ENCODE measurements around the gene LRGUK. TPM values are rescaled to one million over a fixed set of nuclear protein-coding genes. Genes with fewer than 3 reads are reported as not detected.

LRGUK gene
- total RNA-seq, 6 experiments from 2014 or later, result 0.13 to 0.37 (median 0.31) TPM; not detected in 1

- Histone ChIP-seq H3K36me3 (no peaks in the 10 kb centered on the region), H3K9me3 (no peaks in the 10 kb centered on the region), H3K27me3 (no peaks in the 10 kb centered on the region), H3K27ac (no peak overlapping the region), H3K4me1 (no peaks in the 10 kb centered on the region), H3K4me3 (no peak overlapping the region)
- no peak for DNase-seq
- TF ChIP-seq POLR2A (IDR thresholded peaks at IDR 0.05) (no peak), CTCF (IDR thresholded peaks at IDR 0.05) (no peak)
- intact Hi-C loops (cut with DNase I), result no loop called here
- ATAC-seq, result no peak
- WGBS (ENCODE audit: insufficient coverage, low coverage, low lambda C conversion rate, missing lambda C conversion rate), result 68% methylated on average over 3 of the region's 4 CpGs
Measured at GRCh38 chr7:134089446-134089845, 37.7 kb upstream of the LRGUK start.

GRCh38 chr7:134098072-134098471 lies 29.1 kb upstream of the LRGUK start:
- intact Hi-C loops (cut with DNase I), result no loop called here
- 86% methylated on average over 3 of the region's 4 CpGs for WGBS (ENCODE audit: insufficient coverage, low coverage, low lambda C conversion rate, missing lambda C conversion rate)
- no peak for ATAC-seq

GRCh38 chr7:134101716-134102115 lies 25.4 kb upstream of the LRGUK start:
- no peaks in the 10 kb centered on the region for H3K27me3 ChIP-seq
- H3K4me3 ChIP-seq, result no peak overlapping the region
- intact Hi-C loops (cut with DNase I), result no loop called here
- no peak for TF ChIP-seq CTCF (IDR thresholded peaks at IDR 0.05)
- no peak for TF ChIP-seq POLR2A (IDR thresholded peaks at IDR 0.05)
- ATAC-seq, result no peak
- H3K36me3 ChIP-seq, result no peaks in the 10 kb centered on the region
- H3K4me1 ChIP-seq, result no peaks in the 10 kb centered on the region
- no peak overlapping the region for H3K27ac ChIP-seq
- 6% methylated on average over 3 of the region's 3 CpGs for WGBS (ENCODE audit: insufficient coverage, low coverage, low lambda C conversion rate, missing lambda C conversion rate)
- H3K9me3 ChIP-seq, result no peaks in the 10 kb centered on the region
- no peak for DNase-seq

More at GRCh38 chr7:134098072-134098471, 29.1 kb upstream of the LRGUK start:
- DNase-seq, result no peak
- Histone ChIP-seq H3K27me3 (no peaks in the 10 kb centered on the region), H3K36me3 (no peaks in the 10 kb centered on the region), H3K4me3 (no peak overlapping the region), H3K4me1 (no peaks in the 10 kb centered on the region), H3K27ac (no peak overlapping the region), H3K9me3 (no peaks in the 10 kb centered on the region)
- TF ChIP-seq POLR2A (IDR thresholded peaks at IDR 0.05) (no peak), CTCF (IDR thresholded peaks at IDR 0.05) (no peak)

GRCh38 chr7:134104166-134104565 lies 23.0 kb upstream of the LRGUK start:
- no peak for ATAC-seq
- intact Hi-C loops (cut with DNase I), result no loop called here
- no CpG with 5 or more reads among the region's 4 CpGs for WGBS (ENCODE audit: insufficient coverage, low coverage, low lambda C conversion rate, missing lambda C conversion rate)
- no peak for DNase-seq
- Histone ChIP-seq H3K27me3 (no peaks in the 10 kb centered on the region), H3K9me3 (no peaks in the 10 kb centered on the region), H3K4me3 (no peak overlapping the region), H3K4me1 (no peaks in the 10 kb centered on the region), H3K36me3 (no peaks in the 10 kb centered on the region), H3K27ac (no peak overlapping the region)
- no peak for TF ChIP-seq POLR2A (IDR thresholded peaks at IDR 0.05)
- TF ChIP-seq CTCF (IDR thresholded peaks at IDR 0.05), result no peak

GRCh38 chr7:134105841-134106240 lies 21.3 kb upstream of the LRGUK start:
- TF ChIP-seq CTCF (IDR thresholded peaks at IDR 0.05) (no peak), POLR2A (IDR thresholded peaks at IDR 0.05) (no peak)
- Histone ChIP-seq H3K4me3 (no peak overlapping the region), H3K27me3 (no peaks in the 10 kb centered on the region), H3K4me1 (no peaks in the 10 kb centered on the region), H3K36me3 (no peaks in the 10 kb centered on the region), H3K27ac (no peak overlapping the region), H3K9me3 (no peaks in the 10 kb centered on the region)
- no peak for ATAC-seq
- 82% methylated on average over 2 of the region's 5 CpGs for whole genome bisulfite sequencing (ENCODE audit: insufficient coverage, low coverage, low lambda C conversion rate, missing lambda C conversion rate)
- DNase-seq, result no peak
- intact Hi-C loops (cut with DNase I), result no loop called here

Data from right lobe of liver (tissue), 6 donors.